CD4-positive, alpha-beta T cell (primary cell): ENCODE data around the gene CDH5. TPM values are rescaled to one million over a fixed set of nuclear protein-coding genes. Genes with fewer than 3 reads are reported as not detected.
"Not testable (repeated sequence)": the region's sequence is repeated elsewhere in the genome, so short reads cannot be mapped to it uniquely, and the experiment has no call there.

Experiments used
- ATAC-seq: fragments of 200-7000 bp; cut with Tn5 transposase; one replicate; pipeline ENCODE4 v1.10.0; 2022; ENCODE audit warnings: mild to moderate bottlenecking; ENCODE audit not compliant: poor library complexity
- CTCF ChIA-PET: fragments of 350-600 bp; sonication (Branson Sonifier 250); formaldehyde crosslinking; loops from one replicate; lab custom pipeline; 2021; ENCODE audit warnings: antibody characterized with exemption, inconsistent platforms; lab: Charles Lee
- POLR2A ChIA-PET: fragments of 350-600 bp; sonication (Branson Sonifier 250); formaldehyde crosslinking; loops from one replicate; lab custom pipeline; 2021; ENCODE audit warnings: antibody characterized with exemption, inconsistent platforms; lab: Charles Lee
- DNase-seq, 14 experiments: peaks; one replicate each; pipeline ENCODE4 v3.0.0-alpha.2; 2013 to 2020; ENCODE audit warnings: mixed read lengths in 2 of 14
- H3K27ac ChIP-seq, 2 donors: one replicate each; pipeline versions ENCODE4 v1.5.1 to v1.7.0; 2013; ENCODE audit warnings: low read length in 2 of 2, low read depth in 1 of 2, mild to moderate bottlenecking in 1 of 2
- H3K27me3 ChIP-seq, 2 experiments: 1 replicate in 1 of 2; 2 replicates in 1 of 2; pipeline versions ENCODE4 v1.6.1 to v1.7.0; 2013; ENCODE audit warnings: low read length in 2 of 2, control low read depth in 1 of 2, mild to moderate bottlenecking in 1 of 2, moderate library complexity in 1 of 2; ENCODE audit not compliant: insufficient read depth in 2 of 2, control insufficient read depth in 1 of 2
- H3K36me3 ChIP-seq: one replicate; pipeline ENCODE4 v1.6.1; 2013; ENCODE audit warnings: low read length, control low read depth; ENCODE audit not compliant: insufficient read depth
- H3K4me1 ChIP-seq: one replicate; pipeline ENCODE4 v1.6.1; 2013; ENCODE audit warnings: low read length, control low read depth; ENCODE audit not compliant: insufficient read depth
- H3K4me3 ChIP-seq: one replicate; pipeline ENCODE4 v1.5.1; 2013; ENCODE audit warnings: mild to moderate bottlenecking, low read length, moderate library complexity
- H3K9me3 ChIP-seq, 2 experiments: 1 replicate in 1 of 2; 2 replicates in 1 of 2; pipeline versions ENCODE4 v1.6.1 to v1.7.0; 2013; ENCODE audit warnings: low read length in 2 of 2, mild to moderate bottlenecking in 2 of 2, control low read depth in 1 of 2, moderate library complexity in 1 of 2; ENCODE audit not compliant: control insufficient read depth in 1 of 2, insufficient read depth in 1 of 2
- H3K27ac Mint-ChIP-seq: one replicate; pipeline ENCODE4 v1.8.0; 2020; ENCODE audit warnings: mixed read lengths
- H3K27me3 Mint-ChIP-seq: one replicate; pipeline ENCODE4 v1.8.0; 2021; ENCODE audit warnings: mixed read lengths
- H3K36me3 Mint-ChIP-seq: one replicate; pipeline ENCODE4 v1.8.0; 2021; ENCODE audit warnings: low read depth, mixed read lengths
- H3K4me1 Mint-ChIP-seq: one replicate; pipeline ENCODE4 v1.8.0; 2021; ENCODE audit warnings: low read depth, mixed read lengths
- H3K4me3 Mint-ChIP-seq: one replicate; pipeline ENCODE4 v1.8.0; 2020; ENCODE audit warnings: mild to moderate bottlenecking, mixed read lengths
- H3K9me3 Mint-ChIP-seq: one replicate; pipeline ENCODE4 v1.8.0; 2020; ENCODE audit warnings: mixed read lengths
- intact Hi-C, 2 experiments: fragments of 100-400 bp; cut with DNase I in 1 of 2; cut with micrococcal nuclease in 1 of 2; formaldehyde crosslinking; loops; one replicate each; pipeline versions ENCODE4 v1.15.1 to v1.9.0; 2023 to 2025; cut with DNase I, micrococcal nuclease
- total RNA-seq, 174 experiments: library from RNA in 2 of 174; stranded (reverse) in 2 of 174; gene quantifications; one replicate each; pipeline ENCODE4 v1.2.3 and lab custom pipeline; 2021 to 2026
- TF ChIP-seq, protein P1 (sequence below): fragments of 200-600 bp; IDR thresholded peaks from one replicate; pipeline ENCODE4 v1.8.0; 2022; ENCODE audit warnings: antibody characterized with exemption, mild to moderate bottlenecking

CDH5 gene
- total RNA-seq, 2 experiments from 2014 or later, result not detected

DNA sequence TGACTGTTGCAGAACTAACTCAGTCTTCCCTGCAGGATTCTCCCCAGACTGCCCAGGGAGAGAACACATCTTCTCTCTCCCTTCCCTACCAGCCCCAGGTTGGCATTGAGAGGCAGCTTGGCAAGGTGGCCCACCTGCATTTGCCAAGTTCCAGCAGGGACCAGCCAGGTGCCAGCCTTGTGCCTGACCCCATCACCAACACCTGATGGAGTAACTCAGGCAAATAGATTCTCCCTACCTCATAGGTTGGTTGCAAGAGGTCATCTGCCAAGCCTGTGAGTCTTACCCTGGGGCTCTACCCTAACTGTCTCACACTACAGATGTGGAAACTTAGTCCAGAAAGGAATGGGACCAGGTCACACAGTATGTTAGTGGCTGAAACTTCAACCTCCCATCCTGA is 81.0 kb downstream of the CDH5 start:
- Histone ChIP-seq H3K4me1 (no peaks in the 10 kb centered on the region), H3K9me3 (no peaks in the 10 kb centered on the region), H3K36me3 (no peaks in the 10 kb centered on the region), H3K27ac (no peak overlapping the region), H3K4me3 (no peak overlapping the region), H3K27me3 (peaks cover 0 to 2% of the 10 kb centered on the region in 2 experiments)
- H3K4me3 Mint-ChIP-seq, result no peak overlapping the region
- ChIA-PET CTCF (no interaction called here), POLR2A (no interaction called here)
- TF ChIP-seq, protein P1, sequence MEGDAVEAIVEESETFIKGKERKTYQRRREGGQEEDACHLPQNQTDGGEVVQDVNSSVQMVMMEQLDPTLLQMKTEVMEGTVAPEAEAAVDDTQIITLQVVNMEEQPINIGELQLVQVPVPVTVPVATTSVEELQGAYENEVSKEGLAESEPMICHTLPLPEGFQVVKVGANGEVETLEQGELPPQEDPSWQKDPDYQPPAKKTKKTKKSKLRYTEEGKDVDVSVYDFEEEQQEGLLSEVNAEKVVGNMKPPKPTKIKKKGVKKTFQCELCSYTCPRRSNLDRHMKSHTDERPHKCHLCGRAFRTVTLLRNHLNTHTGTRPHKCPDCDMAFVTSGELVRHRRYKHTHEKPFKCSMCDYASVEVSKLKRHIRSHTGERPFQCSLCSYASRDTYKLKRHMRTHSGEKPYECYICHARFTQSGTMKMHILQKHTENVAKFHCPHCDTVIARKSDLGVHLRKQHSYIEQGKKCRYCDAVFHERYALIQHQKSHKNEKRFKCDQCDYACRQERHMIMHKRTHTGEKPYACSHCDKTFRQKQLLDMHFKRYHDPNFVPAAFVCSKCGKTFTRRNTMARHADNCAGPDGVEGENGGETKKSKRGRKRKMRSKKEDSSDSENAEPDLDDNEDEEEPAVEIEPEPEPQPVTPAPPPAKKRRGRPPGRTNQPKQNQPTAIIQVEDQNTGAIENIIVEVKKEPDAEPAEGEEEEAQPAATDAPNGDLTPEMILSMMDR, result no peak
- no peak overlapping the region for H3K27ac Mint-ChIP-seq
- intact Hi-C loops, result no loop called here
- H3K36me3 Mint-ChIP-seq, result no peaks in the 10 kb centered on the region
- ATAC-seq (no peak), DNase-seq (no peak)
- H3K9me3 Mint-ChIP-seq, result no peaks in the 10 kb centered on the region
- H3K4me1 Mint-ChIP-seq, result no peaks in the 10 kb centered on the region
- peaks cover 17% of the 10 kb centered on the region for H3K27me3 Mint-ChIP-seq

DNA sequence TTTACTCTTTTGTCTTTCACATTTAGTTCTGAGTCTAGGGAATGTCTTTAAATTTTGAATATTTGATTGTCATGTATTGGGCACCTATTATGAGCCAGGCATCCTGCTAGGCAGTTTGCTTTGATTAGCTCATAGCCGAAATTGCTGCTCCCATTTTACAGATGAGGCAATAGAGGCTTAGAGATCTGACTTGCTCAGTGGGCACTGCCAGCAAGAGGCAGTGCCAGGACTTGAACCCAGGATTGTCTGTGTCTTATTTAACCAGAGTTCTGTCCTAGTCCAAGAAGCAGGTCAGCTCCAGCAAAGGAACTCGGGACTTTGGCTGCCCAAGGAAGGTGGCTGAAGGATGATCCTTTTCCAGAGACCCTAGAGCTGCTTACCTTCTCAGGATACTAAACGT is 85.1 kb downstream of the CDH5 start:
- ChIA-PET POLR2A (no interaction called here), CTCF (no interaction called here)
- no peaks in the 10 kb centered on the region for H3K27me3 Mint-ChIP-seq
- H3K9me3 ChIP-seq, result no peaks in the 10 kb centered on the region
- H3K36me3 Mint-ChIP-seq, result no peaks in the 10 kb centered on the region
- no peaks in the 10 kb centered on the region for H3K36me3 ChIP-seq
- H3K27ac ChIP-seq, result no peak overlapping the region
- no peak overlapping the region for H3K4me3 Mint-ChIP-seq
- H3K9me3 Mint-ChIP-seq, result no peaks in the 10 kb centered on the region
- H3K4me3 ChIP-seq, result no peak overlapping the region
- no peak overlapping the region for H3K27ac Mint-ChIP-seq
- no peaks in the 10 kb centered on the region for H3K4me1 Mint-ChIP-seq
- no peak for ATAC-seq
- no peaks in the 10 kb centered on the region for H3K4me1 ChIP-seq
- TF ChIP-seq, protein P1, result no peak
- H3K27me3 ChIP-seq, result no peaks in the 10 kb centered on the region
- intact Hi-C loops, result no loop called here
- DNase-seq, result no peak

DNA sequence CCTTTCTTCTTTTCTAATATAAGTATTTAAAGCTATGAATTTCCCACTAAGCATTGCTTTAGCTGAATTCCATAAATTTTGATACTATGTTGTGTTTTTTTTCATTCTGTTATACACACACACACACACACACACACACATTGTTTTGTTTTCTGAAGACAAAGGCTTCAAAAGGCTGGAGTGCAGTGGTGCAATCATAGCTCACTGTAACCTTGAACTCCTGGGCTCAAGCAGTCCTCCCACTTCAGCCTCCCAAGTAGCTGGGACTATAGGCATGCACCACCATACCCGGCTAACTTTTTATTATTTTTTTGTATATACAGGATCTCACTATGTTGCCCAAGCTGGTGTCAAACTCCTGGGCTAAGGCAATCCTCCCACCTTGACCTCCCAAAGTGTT is 86.7 kb downstream of the CDH5 start:
- intact Hi-C loops, H3K27me3 ChIP-seq, H3K4me3 ChIP-seq, ATAC-seq, H3K9me3 Mint-ChIP-seq, H3K4me3 Mint-ChIP-seq, H3K36me3 ChIP-seq, H3K27ac Mint-ChIP-seq, H3K4me1 Mint-ChIP-seq, H3K9me3 ChIP-seq, DNase-seq, CTCF ChIA-PET, H3K27ac ChIP-seq, H3K27me3 Mint-ChIP-seq, H3K36me3 Mint-ChIP-seq, POLR2A ChIA-PET, H3K4me1 ChIP-seq: not testable (repeated sequence)

Other genes with a start within 250 kb of the CDH5 start
- not detected for gene BEAN1, start 60.6 kb downstream of the CDH5 start, total RNA-seq
- 1 to 10 TPM; 3.6 to 5.1 TPM for gene TK2, start 183.4 kb downstream of the CDH5 start, total RNA-seq
- gene CKLF, start 185.9 kb downstream of the CDH5 start, total RNA-seq, result 10 to 100 TPM; 10.6 to 14.1 TPM
- gene CMTM1, start 199.7 kb downstream of the CDH5 start, total RNA-seq, result 1 to 10 TPM in 1 of 2 experiments, under 1 TPM in 1; 0.66 to 1.1 TPM
- not detected for gene CMTM2, start 212.8 kb downstream of the CDH5 start, total RNA-seq
- 10 to 100 TPM; 46.3 to 49.3 TPM for gene CMTM3, start 238.0 kb downstream of the CDH5 start, total RNA-seq